GM13976 (cell line): Measurements from ENCODE around the gene STPG4.

Experiments used
- DNase-seq: peaks from one replicate; pipeline ENCODE4 v3.0.0; 2012; ENCODE audit warnings: low spot score
- in situ Hi-C: fragments of 300-500 bp; cut with MboI; formaldehyde crosslinking; loops from one replicate; pipeline ENCODE4 v1.12.0; 2022; ENCODE audit warnings: low sequenced_read_pairs, mixed read lengths, inconsistent platforms; ENCODE audit not compliant: unreplicated experiment
- TF ChIP-seq, protein P1 (sequence below): IDR thresholded peaks from 2 replicates; pipeline ENCODE4 v1.5.1; 2012; ENCODE audit warnings: borderline replicate concordance, mild to moderate bottlenecking; ENCODE audit not compliant: insufficient read depth; ENCODE audit errors: extremely low read depth, missing control alignments, control extremely low read depth

The STPG4 gene

GRCh38 chr2:47064106-47064505 lies 91.0 kb downstream of the STPG4 start:
- TF ChIP-seq, protein P1, sequence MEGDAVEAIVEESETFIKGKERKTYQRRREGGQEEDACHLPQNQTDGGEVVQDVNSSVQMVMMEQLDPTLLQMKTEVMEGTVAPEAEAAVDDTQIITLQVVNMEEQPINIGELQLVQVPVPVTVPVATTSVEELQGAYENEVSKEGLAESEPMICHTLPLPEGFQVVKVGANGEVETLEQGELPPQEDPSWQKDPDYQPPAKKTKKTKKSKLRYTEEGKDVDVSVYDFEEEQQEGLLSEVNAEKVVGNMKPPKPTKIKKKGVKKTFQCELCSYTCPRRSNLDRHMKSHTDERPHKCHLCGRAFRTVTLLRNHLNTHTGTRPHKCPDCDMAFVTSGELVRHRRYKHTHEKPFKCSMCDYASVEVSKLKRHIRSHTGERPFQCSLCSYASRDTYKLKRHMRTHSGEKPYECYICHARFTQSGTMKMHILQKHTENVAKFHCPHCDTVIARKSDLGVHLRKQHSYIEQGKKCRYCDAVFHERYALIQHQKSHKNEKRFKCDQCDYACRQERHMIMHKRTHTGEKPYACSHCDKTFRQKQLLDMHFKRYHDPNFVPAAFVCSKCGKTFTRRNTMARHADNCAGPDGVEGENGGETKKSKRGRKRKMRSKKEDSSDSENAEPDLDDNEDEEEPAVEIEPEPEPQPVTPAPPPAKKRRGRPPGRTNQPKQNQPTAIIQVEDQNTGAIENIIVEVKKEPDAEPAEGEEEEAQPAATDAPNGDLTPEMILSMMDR = no peak
- in situ Hi-C loops = no loop called here
- no peak for DNase-seq

GRCh38 chr2:47063538-47063930 lies 91.6 kb downstream of the STPG4 start:
- TF ChIP-seq, protein P1 = no peak
- in situ Hi-C loops = no loop called here
- no peak for DNase-seq

DNA sequence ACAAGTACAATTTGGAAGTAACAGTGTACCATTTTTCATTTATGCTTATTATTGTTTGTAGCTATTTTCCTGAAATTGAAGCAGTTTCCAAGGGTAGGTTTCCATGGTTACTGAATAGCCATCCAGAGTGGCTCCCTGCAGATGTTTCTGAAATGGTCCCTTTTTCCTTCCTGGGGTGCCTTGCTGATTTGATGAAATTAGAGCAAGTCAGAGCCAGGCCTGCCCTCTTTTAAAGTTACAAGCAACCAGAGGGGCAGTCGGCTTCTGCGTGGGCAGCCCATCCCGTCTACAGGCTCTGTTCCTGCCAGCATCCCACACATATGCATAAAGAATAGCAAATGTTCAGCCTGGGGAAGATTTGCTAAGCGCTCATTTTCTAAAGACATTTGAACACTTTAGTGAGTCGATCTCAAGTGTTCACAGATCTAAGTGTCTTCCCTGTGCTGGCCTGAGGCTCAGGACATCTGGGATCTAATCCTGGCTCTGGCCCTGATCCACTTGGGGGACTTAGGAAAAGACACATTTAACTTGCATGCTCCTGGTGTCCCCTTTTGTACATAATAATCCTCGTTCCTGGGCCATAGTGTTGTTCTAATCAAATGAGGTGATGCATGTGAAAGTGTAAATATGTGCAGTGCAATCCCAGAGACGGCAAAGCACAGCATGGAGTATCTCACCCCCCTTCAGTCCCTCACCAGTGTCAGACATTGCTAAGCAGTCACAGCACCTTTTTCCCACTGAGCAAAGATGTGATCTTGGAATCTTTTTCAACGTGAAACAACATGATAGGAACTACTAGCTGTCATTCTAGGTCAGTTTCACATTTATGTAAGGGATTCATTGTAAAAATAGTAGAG lies 92.2 kb downstream of the STPG4 start:
- TF ChIP-seq, protein P1 = no peak
- in situ Hi-C loops = no loop called here
- DNase-seq = no peak

DNA sequence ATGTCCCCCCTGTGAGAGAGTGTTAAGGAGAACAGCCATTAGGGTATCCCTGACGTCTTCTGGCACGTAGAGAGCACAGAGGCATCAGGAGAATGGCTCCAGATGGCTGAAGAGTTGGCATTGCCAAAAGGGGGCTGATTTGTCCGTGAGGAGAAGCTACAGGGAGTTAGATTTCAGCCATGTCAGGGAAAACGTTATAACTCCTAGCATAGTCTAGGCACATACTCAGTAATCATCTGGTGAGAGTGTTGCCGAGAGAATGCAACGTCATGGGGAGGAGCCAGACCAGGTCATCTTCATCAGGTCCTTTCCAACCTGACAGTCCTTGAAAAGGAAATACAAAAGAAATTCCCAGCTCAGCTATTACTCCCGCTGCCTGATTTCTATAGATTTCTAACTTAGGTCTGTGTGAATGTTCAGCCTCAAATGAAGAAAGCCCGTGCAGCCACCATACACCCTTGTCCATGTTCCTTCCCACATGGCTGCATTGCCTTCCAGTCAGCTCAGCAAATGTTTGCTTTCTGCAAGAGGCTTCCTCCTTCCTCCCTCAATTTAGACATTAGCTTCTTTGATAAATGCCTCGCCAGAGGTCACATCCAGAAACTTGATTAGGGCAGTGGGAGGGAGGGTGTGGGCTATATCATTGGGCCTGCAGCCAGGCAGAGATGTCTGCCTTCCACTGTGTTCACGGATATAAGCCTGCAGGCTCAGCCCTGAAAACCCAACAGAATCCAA lies 93.0 kb downstream of the STPG4 start:
- no peak for DNase-seq
- TF ChIP-seq, protein P1 = no peak
- in situ Hi-C loops = no loop called here

DNA sequence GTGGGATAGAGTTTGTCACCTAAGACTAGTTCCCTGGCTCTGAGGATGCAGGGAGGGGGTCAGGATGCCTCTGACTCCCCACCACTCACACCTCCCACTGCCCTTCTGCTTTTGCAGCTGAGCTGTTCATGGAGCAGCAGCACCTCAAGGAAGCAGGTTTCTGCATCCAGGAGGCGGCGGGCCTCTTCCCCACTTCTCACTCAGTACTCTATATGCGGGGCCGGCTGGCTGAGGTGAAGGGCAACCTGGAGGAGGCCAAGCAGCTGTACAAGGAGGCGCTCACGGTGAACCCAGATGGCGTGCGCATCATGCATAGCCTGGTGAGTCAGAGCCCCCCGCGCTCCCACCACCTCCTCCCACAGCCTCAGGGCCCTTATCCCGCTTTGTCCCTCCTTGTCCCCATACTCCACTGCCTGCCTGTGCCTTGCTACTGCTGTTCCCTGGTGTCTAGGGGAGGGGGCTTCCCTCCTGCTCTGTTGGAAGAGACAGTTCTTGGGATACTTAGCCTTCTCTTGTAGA lies 94.4 kb downstream of the STPG4 start:
- in situ Hi-C loops = no loop called here
- no peak for DNase-seq
- TF ChIP-seq, protein P1 = no peak

DNA sequence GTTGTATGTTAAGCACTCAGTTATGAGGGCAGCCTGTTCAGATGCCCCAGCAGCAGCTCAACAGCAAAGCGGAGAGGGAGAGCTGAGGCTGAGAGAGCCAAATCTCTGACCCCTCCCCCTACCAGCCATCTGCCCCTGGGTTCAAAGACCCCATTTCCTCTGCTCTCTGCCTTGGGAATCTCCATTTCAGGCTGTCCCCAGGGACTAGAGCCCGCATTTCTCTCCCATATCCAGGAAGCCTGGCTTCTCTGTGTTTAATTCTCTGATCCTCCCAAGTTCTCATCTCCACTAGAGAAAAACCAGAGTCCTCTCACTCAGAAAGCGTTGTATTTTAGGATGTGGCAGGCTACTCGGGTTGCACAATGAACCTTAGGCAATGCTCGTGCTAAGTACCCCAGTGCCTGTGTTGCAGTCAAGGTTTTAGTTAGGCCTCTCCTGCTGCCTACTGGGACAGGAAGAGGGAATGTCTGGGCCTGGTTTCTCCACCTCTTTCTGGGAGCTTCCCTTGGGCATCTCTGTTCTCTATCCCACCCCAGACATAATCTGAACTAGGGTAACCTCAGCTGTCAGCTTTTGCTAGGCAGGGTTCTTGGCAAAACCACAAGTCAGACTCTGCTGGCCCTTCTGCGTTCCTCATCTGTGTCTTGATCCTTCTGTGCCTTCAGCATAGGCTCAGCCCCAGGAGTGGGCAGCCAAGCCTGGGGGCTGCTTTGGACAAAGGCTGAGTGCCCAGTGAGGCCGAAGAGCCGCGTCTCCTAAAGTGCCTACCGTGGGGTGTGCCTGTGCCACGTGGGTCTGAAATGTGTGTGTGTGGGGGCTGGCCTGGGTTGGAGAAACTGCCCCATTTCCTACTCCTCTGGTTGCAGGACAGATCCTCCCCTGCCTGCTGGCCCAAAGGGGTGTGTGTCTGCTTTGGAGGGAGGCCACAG lies 96.8 kb downstream of the STPG4 start:
- no peak for DNase-seq
- in situ Hi-C loops = no loop called here
- TF ChIP-seq, protein P1 = no peak
